Body of pancreas (tissue), 4 donors: ENCODE data around the gene SGMS2. TPM values are rescaled to one million over a fixed set of nuclear protein-coding genes. Genes with fewer than 3 reads are reported as not detected.
"Not testable (repeated sequence)": the region's sequence is repeated elsewhere in the genome, so short reads cannot be mapped to it uniquely, and the experiment has no call there.

Experiments
- ATAC-seq: fragments of 150-250 bp; one replicate; pipeline ENCODE4 v1.9.1; 2016
- DNase-seq, 4 donors: peaks; one replicate each; pipeline ENCODE4 v3.0.0-alpha.2; 2019
- H3K27ac ChIP-seq, 4 donors: fragments of 200-600 bp; sonication (generic); 1 replicate in 3 of 4; 2 replicates in 1 of 4; pipeline versions ENCODE4 v1.5.1 to v1.6.1; 2016 to 2019; ENCODE audit warnings: mild to moderate bottlenecking in 1 of 4, mixed read lengths in 1 of 4, moderate library complexity in 1 of 4
- H3K27me3 ChIP-seq, 2 donors: fragments of 200-600 bp; sonication (generic); one replicate each; pipeline ENCODE4 v1.6.0; 2016; ENCODE audit warnings: mild to moderate bottlenecking in 1 of 2
- H3K36me3 ChIP-seq, 2 donors: fragments of 200-600 bp; sonication (generic); replicated peaks in 1 of 2; 2 replicates each; pipeline ENCODE4 v1.5.1; 2016; ENCODE audit warnings: low read depth in 2 of 2; ENCODE audit not compliant: insufficient read depth in 1 of 2
- H3K4me1 ChIP-seq: fragments of 200-600 bp; sonication (generic); one replicate; pipeline ENCODE4 v1.6.0; 2016
- H3K4me3 ChIP-seq, 2 donors: fragments of 200-600 bp; sonication (generic); 1 replicate in 1 of 2; 2 replicates in 1 of 2; pipeline ENCODE4 v1.5.1; 2016 to 2019
- H3K9me3 ChIP-seq, 3 donors: fragments of 200-600 bp; sonication (generic); 1 replicate in 2 of 3; 2 replicates in 1 of 3; pipeline ENCODE4 v1.5.1; 2016
- CTCF ChIP-seq, 7 experiments: fragments of 450-650 bp in 4 of 7; fragments of 200-600 bp in 3 of 7; sonication (generic) in 3 of 7; IDR thresholded peaks; one replicate each; pipeline ENCODE4 v1.5.1; 2016 to 2019; ENCODE audit warnings: antibody characterized with exemption in 7 of 7
- POLR2A ChIP-seq, 3 donors: fragments of 450-650 bp; IDR thresholded peaks; one replicate each; pipeline ENCODE4 v1.6.1; 2016; ENCODE audit warnings: antibody characterized with exemption in 3 of 3, mild to moderate bottlenecking in 2 of 3
- WGBS, 2 donors: methylation state at CpG; one replicate each; pipeline ENCODE4 v1.1.5; 2017; 5-methylcytosine and 5-hydroxymethylcytosine counted together
- intact Hi-C: fragments of 100-400 bp; cut with DNase I; formaldehyde crosslinking; loops from one replicate; pipeline ENCODE4 v1.15.1; 2023
- total RNA-seq, 2 donors: library from RNA; depleted of rRNA; stranded (reverse); fragments of >200 nt; gene quantifications; one replicate each; pipeline ENCODE4 v1.1.0, GENCODE V29; 2016

The SGMS2 gene
- total RNA-seq, 2 donors from 2014 or later: 32.2 to 36.9 TPM

GRCh38 chr4:107901213-107901934, 76.6 kb downstream of the SGMS2 start:
- Histone ChIP-seq H3K4me3 (no peak overlapping the region), H3K27ac (no peak overlapping the region), H3K27me3 (no peaks in the 10 kb centered on the region), H3K9me3 (no peaks in the 10 kb centered on the region), H3K4me1 (no peaks in the 10 kb centered on the region), H3K36me3 (no peaks in the 10 kb centered on the region)
- ATAC-seq (no peak), DNase-seq (no peak)
- intact Hi-C loops: no loop called here
- TF ChIP-seq POLR2A (IDR thresholded peaks at IDR 0.05) (no peak), CTCF (IDR thresholded peaks at IDR 0.05) (no peak)
- WGBS, 2 donors: 91 to 97% methylated on average over 2 of the region's 2 CpGs

- H3K36me3 ChIP-seq: no peaks in the 10 kb centered on the region
- WGBS, 2 donors: 52 to 66% methylated on average over 2 of the region's 2 CpGs
- DNase-seq: no peak
- TF ChIP-seq CTCF (IDR thresholded peaks at IDR 0.05) (no peak), POLR2A (IDR thresholded peaks at IDR 0.05) (no peak)
- H3K4me1 ChIP-seq: no peaks in the 10 kb centered on the region
- no peaks in the 10 kb centered on the region for H3K9me3 ChIP-seq
- no peak overlapping the region for H3K27ac ChIP-seq
- intact Hi-C loops: no loop called here
- no peak overlapping the region for H3K4me3 ChIP-seq
- no peak for ATAC-seq
- H3K27me3 ChIP-seq: no peaks in the 10 kb centered on the region
These were observed 78.0 kb downstream of the SGMS2 start for GRCh38 chr4:107902715-107903114.

DNA sequence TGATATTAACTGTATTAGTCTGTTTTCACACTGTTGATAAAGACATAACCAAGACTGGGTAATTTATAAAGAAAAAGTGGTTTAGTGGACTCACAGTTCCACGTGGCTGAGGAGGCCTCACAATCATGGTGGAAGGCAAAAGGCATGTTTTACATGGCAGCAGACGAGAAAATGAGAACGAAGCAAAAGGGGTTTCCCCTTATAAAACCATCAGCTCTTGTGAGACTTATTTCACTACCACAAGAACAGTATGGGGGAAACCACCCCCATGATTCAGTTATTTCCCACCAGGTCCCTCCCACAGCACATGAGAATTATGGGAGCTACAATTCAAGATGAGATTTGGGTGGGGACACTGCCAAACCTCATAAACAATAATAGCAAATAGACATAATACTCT, 80.3 kb downstream of the SGMS2 start:
- intact Hi-C loops, H3K4me1 ChIP-seq, DNase-seq, H3K27me3 ChIP-seq, H3K36me3 ChIP-seq, H3K27ac ChIP-seq, H3K4me3 ChIP-seq, ATAC-seq, H3K9me3 ChIP-seq: not testable (repeated sequence)
- 88 to 95% methylated on average over 3 of the region's 3 CpGs for WGBS, 2 donors

- Histone ChIP-seq H3K27ac (no peak overlapping the region), H3K36me3 (no peaks in the 10 kb centered on the region), H3K27me3 (no peaks in the 10 kb centered on the region), H3K9me3 (no peaks in the 10 kb centered on the region), H3K4me3 (no peak overlapping the region), H3K4me1 (no peaks in the 10 kb centered on the region)
- DNase-seq: no peak
- no peak for TF ChIP-seq CTCF (IDR thresholded peaks at IDR 0.05)
- no peak for TF ChIP-seq POLR2A (IDR thresholded peaks at IDR 0.05)
- intact Hi-C loops: no loop called here
- 82 to 89% methylated on average over 4 of the region's 4 CpGs for WGBS, 2 donors
- no peak for ATAC-seq
These were observed 81.8 kb downstream of the SGMS2 start for GRCh38 chr4:107906458-107907100.

GRCh38 chr4:107908377-107908776, 83.6 kb downstream of the SGMS2 start:
- WGBS, 2 donors: 89 to 90% methylated on average over 7 of the region's 7 CpGs
- H3K27me3 ChIP-seq: no peaks in the 10 kb centered on the region
- no peaks in the 10 kb centered on the region for H3K9me3 ChIP-seq
- no peaks in the 10 kb centered on the region for H3K36me3 ChIP-seq
- DNase-seq (no peak), ATAC-seq (no peak)
- no peak overlapping the region for H3K27ac ChIP-seq
- H3K4me1 ChIP-seq: no peaks in the 10 kb centered on the region
- TF ChIP-seq POLR2A (IDR thresholded peaks at IDR 0.05) (no peak), CTCF (IDR thresholded peaks at IDR 0.05) (no peak)
- intact Hi-C loops: no loop called here
- H3K4me3 ChIP-seq: no peak overlapping the region
